Endodermal cell (in vitro differentiated cells): ENCODE results near the gene DEDD. TPM values are rescaled to one million over a fixed set of nuclear protein-coding genes. Genes with fewer than 3 reads are reported as not detected.

Source experiments
- DNase-seq: peaks from one replicate; pipeline ENCODE4 v3.0.0-alpha.2; 2017
- H3K27ac ChIP-seq: 2 replicates; pipeline ENCODE4 v1.5.1; 2013; ENCODE audit warnings: mild to moderate bottlenecking, low read depth, low read length, moderate library complexity
- H3K27me3 ChIP-seq: 2 replicates; pipeline ENCODE4 v1.6.1; 2013; ENCODE audit warnings: mild to moderate bottlenecking, low read length, moderate library complexity; ENCODE audit not compliant: insufficient read depth, control insufficient read depth, poor library complexity, severe bottlenecking
- H3K36me3 ChIP-seq: 2 replicates; pipeline ENCODE4 v1.7.0; 2013; ENCODE audit warnings: mild to moderate bottlenecking, low read length, moderate library complexity; ENCODE audit not compliant: control insufficient read depth, insufficient read depth
- H3K4me1 ChIP-seq: one replicate; pipeline ENCODE4 v1.7.0; 2013; ENCODE audit warnings: low read length; ENCODE audit not compliant: control insufficient read depth, insufficient read depth
- H3K4me3 ChIP-seq: 2 replicates; pipeline ENCODE4 v1.5.1; 2013; ENCODE audit warnings: mild to moderate bottlenecking, low read length, moderate library complexity
- H3K9ac ChIP-seq: 2 replicates; pipeline ENCODE4 v1.6.1; 2013; ENCODE audit warnings: mild to moderate bottlenecking, low read length, moderate library complexity; ENCODE audit not compliant: poor library complexity, severe bottlenecking; ENCODE audit errors: extremely low read depth
- H3K9me3 ChIP-seq: 2 replicates; pipeline ENCODE4 v1.6.1; 2013; ENCODE audit warnings: mild to moderate bottlenecking, low read length, moderate library complexity; ENCODE audit not compliant: control insufficient read depth
- H3K27ac Mint-ChIP-seq: 2 replicates; pipeline ENCODE4 v1.8.0; 2020; ENCODE audit warnings: mixed read lengths
- H3K27me3 Mint-ChIP-seq: 2 replicates; pipeline ENCODE4 v1.8.0; 2021; ENCODE audit warnings: mild to moderate bottlenecking, mixed read lengths; ENCODE audit not compliant: insufficient read depth
- H3K36me3 Mint-ChIP-seq: 2 replicates; pipeline ENCODE4 v1.8.0; 2020; ENCODE audit warnings: low read depth, mixed read lengths
- H3K4me1 Mint-ChIP-seq: 2 replicates; pipeline ENCODE4 v1.8.0; 2020; ENCODE audit warnings: mixed read lengths
- H3K4me3 Mint-ChIP-seq: 2 replicates; pipeline ENCODE4 v1.8.0; 2020; ENCODE audit warnings: mild to moderate bottlenecking, moderate library complexity, mixed read lengths
- H3K9me3 Mint-ChIP-seq: 2 replicates; pipeline ENCODE4 v1.8.0; 2020; ENCODE audit warnings: mild to moderate bottlenecking, mixed read lengths
- WGBS, 2 experiments: methylation state at CpG; one replicate each; pipeline versions ENCODE4 v1.1.5 to v1.1.7; 2013; ENCODE audit warnings: missing lambda C conversion rate in 2 of 2, mixed read lengths in 1 of 2; ENCODE audit not compliant: insufficient coverage in 1 of 2, insufficient read length in 1 of 2; 5-methylcytosine and 5-hydroxymethylcytosine counted together
- total RNA-seq, 2 donors: library from RNA; stranded (reverse); fragmentation: NEBNext Ultra II Directional in 1 of 2; extraction: Animal tissue kit (Norgen Biotek cat#: 25700) in 1 of 2; gene quantifications; 2 replicates in 1 of 2; 3 replicates in 1 of 2; pipeline ENCODE4 v1.2.1, GENCODE V29; 2021
- TF ChIP-seq, protein P1 (sequence below): fragments of 200-600 bp; sonication (generic); conservative IDR thresholded peaks from 2 replicates; pipeline ENCODE4 v1.5.0; 2021; ENCODE audit warnings: antibody characterized with exemption, mild to moderate bottlenecking

The DEDD gene
- total RNA-seq, 2 donors from 2014 or later = 34.2 to 39.8 TPM

DNA sequence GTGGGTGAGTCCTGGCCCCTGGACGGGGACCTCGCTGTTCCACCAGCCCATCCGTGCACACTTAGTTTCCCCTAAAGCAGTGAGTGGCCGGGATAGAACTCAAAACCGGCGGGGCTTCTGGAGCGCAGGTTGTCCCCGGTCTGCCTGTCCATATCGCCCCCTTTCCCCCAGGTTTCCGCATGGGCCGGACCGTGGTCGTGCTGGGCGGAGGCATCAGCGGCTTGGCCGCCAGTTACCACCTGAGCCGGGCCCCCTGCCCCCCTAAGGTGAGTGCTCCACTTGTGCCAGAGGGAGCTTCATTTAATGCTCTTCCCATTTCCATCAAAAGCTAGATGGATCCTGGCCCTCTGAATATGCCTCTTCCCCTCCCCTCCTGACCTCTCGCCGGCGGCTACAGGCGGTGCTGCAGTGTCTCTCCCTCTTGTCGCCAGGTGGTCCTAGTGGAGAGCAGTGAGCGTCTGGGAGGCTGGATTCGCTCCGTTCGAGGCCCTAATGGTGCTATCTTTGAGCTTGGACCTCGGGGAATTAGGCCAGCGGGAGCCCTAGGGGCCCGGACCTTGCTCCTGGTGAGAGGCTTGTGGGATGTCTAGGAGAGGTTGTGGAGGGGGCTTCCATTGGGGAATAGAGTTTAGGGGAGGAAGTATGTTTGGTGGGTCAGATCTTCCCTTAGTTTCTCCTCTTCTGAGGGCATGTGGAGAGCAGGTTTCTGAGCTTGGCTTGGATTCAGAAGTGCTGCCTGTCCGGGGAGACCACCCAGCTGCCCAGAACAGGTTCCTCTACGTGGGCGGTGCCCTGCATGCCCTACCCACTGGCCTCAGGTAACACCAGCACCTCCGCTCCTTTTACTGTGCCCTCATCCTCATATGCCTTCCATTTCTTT, 34.4 kb upstream of the DEDD start:
- peaks cover 31% of the 10 kb centered on the region for H3K36me3 Mint-ChIP-seq
- no peaks in the 10 kb centered on the region for H3K27me3 Mint-ChIP-seq
- no peaks in the 10 kb centered on the region for H3K27me3 ChIP-seq
- H3K9me3 Mint-ChIP-seq = no peaks in the 10 kb centered on the region
- H3K27ac Mint-ChIP-seq = peak overlapping the region; percentile 95
- TF ChIP-seq, protein P1, sequence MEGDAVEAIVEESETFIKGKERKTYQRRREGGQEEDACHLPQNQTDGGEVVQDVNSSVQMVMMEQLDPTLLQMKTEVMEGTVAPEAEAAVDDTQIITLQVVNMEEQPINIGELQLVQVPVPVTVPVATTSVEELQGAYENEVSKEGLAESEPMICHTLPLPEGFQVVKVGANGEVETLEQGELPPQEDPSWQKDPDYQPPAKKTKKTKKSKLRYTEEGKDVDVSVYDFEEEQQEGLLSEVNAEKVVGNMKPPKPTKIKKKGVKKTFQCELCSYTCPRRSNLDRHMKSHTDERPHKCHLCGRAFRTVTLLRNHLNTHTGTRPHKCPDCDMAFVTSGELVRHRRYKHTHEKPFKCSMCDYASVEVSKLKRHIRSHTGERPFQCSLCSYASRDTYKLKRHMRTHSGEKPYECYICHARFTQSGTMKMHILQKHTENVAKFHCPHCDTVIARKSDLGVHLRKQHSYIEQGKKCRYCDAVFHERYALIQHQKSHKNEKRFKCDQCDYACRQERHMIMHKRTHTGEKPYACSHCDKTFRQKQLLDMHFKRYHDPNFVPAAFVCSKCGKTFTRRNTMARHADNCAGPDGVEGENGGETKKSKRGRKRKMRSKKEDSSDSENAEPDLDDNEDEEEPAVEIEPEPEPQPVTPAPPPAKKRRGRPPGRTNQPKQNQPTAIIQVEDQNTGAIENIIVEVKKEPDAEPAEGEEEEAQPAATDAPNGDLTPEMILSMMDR = peak; percentile 20
- no peak overlapping the region for H3K27ac ChIP-seq
- peaks cover 55% of the 10 kb centered on the region for H3K36me3 ChIP-seq
- peak overlapping the region; percentile 94 for H3K4me3 ChIP-seq
- H3K4me1 Mint-ChIP-seq = peaks cover 15% of the 10 kb centered on the region
- no peaks in the 10 kb centered on the region for H3K9me3 ChIP-seq
- DNase-seq = peak; percentile 78
- peak overlapping the region; percentile 69 for H3K9ac ChIP-seq
- WGBS, 2 experiments = 0 to 10% methylated on average over 3 to 33 of the region's 33 CpGs
- peaks cover 5% of the 10 kb centered on the region for H3K4me1 ChIP-seq
- H3K4me3 Mint-ChIP-seq = peak overlapping the region; percentile 85

DNA sequence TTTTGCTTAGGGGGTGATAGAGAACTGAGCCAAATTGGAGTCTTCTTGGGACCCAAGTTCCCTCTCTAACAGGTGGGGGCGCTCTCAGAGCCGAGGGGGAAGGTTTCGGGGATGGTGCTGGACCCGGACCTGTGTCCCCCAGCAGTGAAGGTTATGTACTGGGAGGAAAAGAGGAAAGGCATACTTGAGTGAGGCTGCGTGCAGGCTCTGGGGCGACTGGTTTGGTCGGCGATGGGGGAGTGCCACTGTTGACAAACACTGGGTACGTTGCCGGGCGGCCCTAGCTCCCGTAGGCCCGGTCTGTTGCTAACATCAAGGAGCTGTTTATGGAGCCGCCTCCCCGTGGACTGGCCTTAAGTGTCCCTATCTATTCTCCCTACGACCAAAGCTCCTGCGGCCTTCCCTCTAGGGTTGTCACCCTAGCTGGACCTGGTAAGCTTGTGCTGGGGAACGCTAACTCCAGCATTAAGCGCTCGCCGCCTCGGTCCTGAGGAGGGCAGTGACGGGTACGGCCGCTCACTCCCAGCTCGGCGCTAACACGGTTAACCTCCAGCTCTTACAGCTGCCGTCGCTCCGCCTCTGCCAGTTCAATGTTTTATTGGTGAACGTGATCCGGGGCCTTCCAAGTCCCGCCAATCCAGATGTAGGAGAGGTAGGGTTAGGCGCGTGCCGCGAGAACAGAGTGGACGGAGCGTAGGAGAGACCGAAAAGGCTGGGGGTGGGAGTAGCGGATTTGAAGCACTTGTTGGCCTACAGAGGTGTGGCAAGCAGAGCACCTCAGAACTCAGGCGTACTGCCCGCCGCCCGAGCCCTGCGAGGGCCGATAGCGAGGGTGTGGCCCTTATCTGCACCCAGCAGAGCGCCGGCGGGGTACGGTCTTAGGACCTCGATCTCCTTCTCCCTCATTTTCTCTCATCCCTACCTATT, 33.5 kb upstream of the DEDD start, which contains the start of gene PPOX:
TSS of gene PPOX (plus strand) at position 685 of the 927 bp plus-strand sequence. CDS start 422 bp downstream, outside the sequence.
- Histone ChIP-seq H3K4me1 (peaks cover 5% of the 10 kb centered on the region), H3K4me3 (peak within 1 kb of the TSS; percentile 94), H3K9me3 (no peaks in the 10 kb centered on the region), H3K36me3 (peaks cover 50% of the 10 kb centered on the region), H3K27ac (peak within 1 kb of the TSS; percentile 78), H3K27me3 (no peaks in the 10 kb centered on the region), H3K9ac (peak within 1 kb of the TSS; percentile 69)
- Mint-ChIP-seq H3K27me3 (no peaks in the 10 kb centered on the region), H3K27ac (peak within 1 kb of the TSS; percentile 95), H3K9me3 (no peaks in the 10 kb centered on the region), H3K36me3 (peaks cover 28% of the 10 kb centered on the region), H3K4me1 (peaks cover 15% of the 10 kb centered on the region), H3K4me3 (peak within 1 kb of the TSS; percentile 85)
- TF ChIP-seq, protein P1 = peak; percentile 63
- WGBS, 2 experiments = 1 to 2% methylated on average over 35 to 54 of the region's 54 CpGs
- DNase-seq = peak; percentile 99

DNA sequence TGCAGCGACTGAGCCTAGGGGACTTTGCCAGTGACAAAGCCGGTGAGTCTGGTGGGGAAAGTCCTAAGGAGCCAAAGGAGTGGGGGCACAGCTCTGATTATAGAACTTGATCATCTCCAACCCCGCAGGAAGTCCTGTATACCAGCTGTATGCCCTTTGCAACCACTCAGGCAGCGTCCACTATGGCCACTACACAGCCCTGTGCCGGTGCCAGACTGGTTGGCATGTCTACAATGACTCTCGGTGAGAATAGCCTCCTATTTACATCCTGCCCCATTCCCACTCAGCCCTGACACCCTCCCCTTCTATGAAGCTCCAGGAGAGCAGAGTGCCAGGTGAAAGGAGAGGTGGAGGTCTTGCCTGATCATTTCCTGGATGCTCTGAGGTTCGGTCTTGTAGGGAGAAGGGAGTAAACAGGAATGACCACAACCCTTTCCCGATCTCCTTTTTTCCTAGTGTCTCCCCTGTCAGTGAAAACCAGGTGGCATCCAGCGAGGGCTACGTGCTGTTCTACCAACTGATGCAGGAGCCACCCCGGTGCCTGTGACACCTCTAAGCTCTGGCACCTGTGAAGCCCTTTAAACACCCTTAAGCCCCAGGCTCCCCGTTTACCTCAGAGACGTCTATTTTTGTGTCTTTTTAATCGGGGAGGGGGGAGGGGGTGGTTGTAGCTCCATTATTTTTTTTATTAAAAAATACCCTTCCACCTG, 32.6 kb upstream of the DEDD start:
- no peak overlapping the region for H3K27ac ChIP-seq
- TF ChIP-seq, protein P1 = no peak
- WGBS, 2 experiments = 88 to 94% methylated on average over 8 to 12 of the region's 14 CpGs

More for the DNA sequence above, 32.6 kb upstream of the DEDD start:
- Histone ChIP-seq H3K9ac (peak overlapping the region; percentile 69), H3K9me3 (no peaks in the 10 kb centered on the region), H3K27me3 (no peaks in the 10 kb centered on the region), H3K4me1 (peaks cover 5% of the 10 kb centered on the region), H3K4me3 (peak overlapping the region; percentile 94), H3K36me3 (peaks cover 44% of the 10 kb centered on the region)
- DNase-seq = no peak
- Mint-ChIP-seq H3K9me3 (no peaks in the 10 kb centered on the region), H3K36me3 (peaks cover 26% of the 10 kb centered on the region), H3K27ac (no peak overlapping the region), H3K4me3 (peak overlapping the region; percentile 85), H3K4me1 (peaks cover 19% of the 10 kb centered on the region), H3K27me3 (no peaks in the 10 kb centered on the region)
